ENCODE measurements around the gene ZNF512B. TPM values are rescaled to one million over a fixed set of nuclear protein-coding genes. Genes with fewer than 3 reads are reported as not detected.

Gene ZNF512B
- total RNA-seq, 1 experiment from 2014 or later = 47.9 TPM

GRCh38 chr20:63982937-63983336, 13.2 kb upstream of the ZNF512B start:
- DNase-seq = no peak
- Histone ChIP-seq H3K9me3 (no peaks in the 10 kb centered on the region), H3K36me3 (ENCODE audit: control insufficient read depth, insufficient read depth, low read length) (peaks cover 12% of the 10 kb centered on the region; the same call in 1 of the 2 replicates), H3K4me1 (peaks cover 25% of the 10 kb centered on the region), H3K27me3 (replicated peaks; ENCODE audit: control insufficient read depth, insufficient read depth, low read length) (no peaks in the 10 kb centered on the region), H3K4me3 (ENCODE audit: low read depth, low read length) (no peak overlapping the region)
- POLR2A ChIA-PET = interaction anchor here (0.6 to 0.8 kb wide), 3 partner anchors 12 to 381 kb away, joined by 4 read pairs; no protein-coding TSS in a partner anchor
- intact Hi-C loops (cut with micrococcal nuclease; ENCODE audit: unreplicated experiment) = no loop called here
- CTCF ChIA-PET = interaction anchor here (1.2 to 5.2 kb wide), 2 partner anchors 26 to 57 kb away, joined by 3 to 139 read pairs; no protein-coding TSS in a partner anchor
- H3K27me3 Mint-ChIP-seq (ENCODE audit: insufficient read depth, unreplicated experiment) = no peaks in the 10 kb centered on the region
- H3K4me1 Mint-ChIP-seq (ENCODE audit: low read depth, unreplicated experiment) = peaks cover 24% of the 10 kb centered on the region
- no peak overlapping the region for H3K27ac Mint-ChIP-seq (ENCODE audit: unreplicated experiment)
- peak overlapping the region; percentile 8 for H3K4me3 Mint-ChIP-seq (ENCODE audit: unreplicated experiment)
- TF ChIP-seq CTCF (IDR thresholded peaks at IDR 0.05; ENCODE audit: insufficient read depth in 1 of 2, low read depth in 1 of 2, low read length in 1 of 2, severe bottlenecking in 1 of 2, unreplicated experiment in 1 of 2) = no peak
- no TSS peak for BruUV-seq (replicated peaks)
- no peaks in the 10 kb centered on the region for H3K9me3 Mint-ChIP-seq (ENCODE audit: unreplicated experiment)
- H3K36me3 Mint-ChIP-seq (ENCODE audit: insufficient read depth, unreplicated experiment) = peaks cover 90% of the 10 kb centered on the region

DNA sequence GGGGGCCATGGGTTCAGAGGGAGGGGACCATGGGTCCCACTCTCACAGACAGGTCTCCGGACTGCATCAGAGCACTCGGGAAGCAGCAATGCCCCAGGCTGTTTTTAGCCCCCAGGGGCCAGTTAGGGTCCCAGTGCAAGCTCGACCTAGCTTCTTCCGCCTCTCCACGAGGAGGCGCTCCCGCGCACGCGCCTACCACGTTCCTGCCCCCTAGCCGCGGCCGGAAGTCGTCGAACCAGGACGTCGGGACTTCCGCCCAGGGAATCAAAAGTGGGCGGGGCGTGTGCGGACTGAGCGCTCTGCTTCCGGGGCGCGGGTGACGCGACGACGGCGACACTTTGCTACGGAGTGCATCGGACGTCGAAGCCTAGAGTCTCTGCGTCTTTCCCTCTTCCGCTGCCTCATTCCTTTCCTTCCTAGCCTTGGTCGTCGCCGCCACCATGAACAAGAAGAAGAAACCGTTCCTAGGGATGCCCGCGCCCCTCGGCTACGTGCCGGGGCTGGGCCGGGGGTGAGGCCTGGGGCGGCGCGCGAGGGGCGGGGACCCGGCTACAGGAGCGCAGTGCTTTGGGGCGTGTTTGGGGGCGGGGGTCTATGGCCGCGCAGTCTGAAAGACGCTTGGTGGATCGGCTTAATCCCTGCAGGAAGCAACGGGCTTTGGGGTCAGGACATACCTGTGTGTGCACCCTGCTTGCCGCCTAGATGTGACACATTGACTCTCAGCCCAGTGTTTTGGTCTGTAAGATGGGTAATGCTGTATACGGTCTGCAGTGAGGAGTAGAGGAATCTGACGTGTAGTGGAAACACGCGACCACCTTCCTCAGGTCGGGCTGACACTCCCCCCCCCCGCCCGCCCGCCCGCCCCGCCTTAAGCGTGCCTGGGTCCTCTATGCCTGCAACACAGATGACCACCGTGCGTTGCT, 11.3 kb upstream of the ZNF512B start, which contains the start of gene PRPF6:
Gene PRPF6, plus strand, starts transcription at position 327 of the 923 bp plus-strand sequence. Its CDS starts 114 bp downstream, at position 441.
- Mint-ChIP-seq H3K9me3 (ENCODE audit: unreplicated experiment) (no peaks in the 10 kb centered on the region), H3K27ac (ENCODE audit: unreplicated experiment) (peak within 1 kb of the TSS; percentile 65), H3K4me3 (ENCODE audit: unreplicated experiment) (peak within 1 kb of the TSS; percentile 90), H3K36me3 (ENCODE audit: insufficient read depth, unreplicated experiment) (peaks cover 71% of the 10 kb centered on the region), H3K27me3 (ENCODE audit: insufficient read depth, unreplicated experiment) (no peaks in the 10 kb centered on the region), H3K4me1 (ENCODE audit: low read depth, unreplicated experiment) (peaks cover 30% of the 10 kb centered on the region)
- Histone ChIP-seq H3K4me3 (ENCODE audit: low read depth, low read length) (peak within 1 kb of the TSS; percentile 58), H3K36me3 (ENCODE audit: control insufficient read depth, insufficient read depth, low read length) (peaks cover 11% of the 10 kb centered on the region; the same call in 1 of the 2 replicates), H3K27me3 (replicated peaks; ENCODE audit: control insufficient read depth, insufficient read depth, low read length) (no peaks in the 10 kb centered on the region), H3K9me3 (no peaks in the 10 kb centered on the region), H3K4me1 (peaks cover 31% of the 10 kb centered on the region)
- DNase-seq = peak; percentile 99 to 100
- BruUV-seq (replicated peaks) = no TSS peak
- ChIA-PET POLR2A (interaction anchor here (0.6 to 2.9 kb wide), 15 partner anchors 23 to 460 kb away, joined by 3 to 26 read pairs (median 4); partner anchors contain the start of genes OPRL1, PPDPF, TCEA2 and TPD52L2), CTCF (interaction anchor here (0.5 to 5.2 kb wide), 35 partner anchors 10 to 1184 kb away, joined by 3 to 139 read pairs (median 5); partner anchors contain the start of genes C20orf204, DNAJC5, LKAAEAR1 and OPRL1)
- intact Hi-C loops (cut with micrococcal nuclease; ENCODE audit: unreplicated experiment) = loop anchor here (1.0 to 2.0 kb wide), 4 partner anchors 43 to 139 kb away; partner anchors contain the start of gene TCEA2
- peak; percentile 99 to 100 for TF ChIP-seq CTCF (IDR thresholded peaks at IDR 0.05; ENCODE audit: insufficient read depth in 1 of 2, low read depth in 1 of 2, low read length in 1 of 2, severe bottlenecking in 1 of 2, unreplicated experiment in 1 of 2)

DNA sequence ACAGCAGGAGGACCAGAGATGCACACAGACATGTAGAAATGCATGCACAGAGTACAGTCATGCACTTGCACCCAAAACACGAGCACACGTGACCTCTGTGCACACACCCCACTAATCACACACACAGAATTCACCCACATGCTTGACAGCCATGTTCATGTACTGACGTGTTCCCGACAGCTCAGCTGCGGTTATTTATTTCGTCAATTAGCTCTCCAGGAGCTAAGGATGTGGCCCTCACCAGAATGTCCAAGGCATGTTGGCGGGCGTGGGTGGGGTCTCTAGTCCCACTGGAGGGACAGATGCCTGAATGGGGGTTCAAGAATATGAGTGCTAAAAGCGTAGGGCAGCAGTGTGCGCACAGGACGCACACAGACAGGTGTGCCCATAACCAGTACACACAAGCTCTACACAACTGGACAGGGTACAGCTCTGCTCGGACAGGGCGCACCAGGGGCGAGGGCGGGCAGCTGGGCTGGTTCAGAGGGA, 10.6 kb upstream of the ZNF512B start:
- BruUV-seq (replicated peaks) = no TSS peak
- POLR2A ChIA-PET = interaction anchor here (0.6 to 2.9 kb wide), 13 partner anchors 24 to 459 kb away, joined by 3 to 26 read pairs (median 4); partner anchors contain the start of genes OPRL1, PPDPF, TCEA2 and TPD52L2
- Histone ChIP-seq H3K4me1 (peaks cover 31% of the 10 kb centered on the region), H3K36me3 (ENCODE audit: control insufficient read depth, insufficient read depth, low read length) (peaks cover 11% of the 10 kb centered on the region; the same call in 1 of the 2 replicates), H3K9me3 (no peaks in the 10 kb centered on the region), H3K4me3 (ENCODE audit: low read depth, low read length) (peak overlapping the region; percentile 58), H3K27me3 (replicated peaks; ENCODE audit: control insufficient read depth, insufficient read depth, low read length) (no peaks in the 10 kb centered on the region)
- Mint-ChIP-seq H3K4me3 (ENCODE audit: unreplicated experiment) (peak overlapping the region; percentile 90), H3K4me1 (ENCODE audit: low read depth, unreplicated experiment) (peaks cover 30% of the 10 kb centered on the region), H3K27me3 (ENCODE audit: insufficient read depth, unreplicated experiment) (no peaks in the 10 kb centered on the region), H3K9me3 (ENCODE audit: unreplicated experiment) (no peaks in the 10 kb centered on the region), H3K27ac (ENCODE audit: unreplicated experiment) (peak overlapping the region; percentile 65), H3K36me3 (ENCODE audit: insufficient read depth, unreplicated experiment) (peaks cover 64% of the 10 kb centered on the region)
- TF ChIP-seq CTCF (IDR thresholded peaks at IDR 0.05; ENCODE audit: insufficient read depth in 1 of 2, low read depth in 1 of 2, low read length in 1 of 2, severe bottlenecking in 1 of 2, unreplicated experiment in 1 of 2) = no peak
- DNase-seq = no peak
- intact Hi-C loops (cut with micrococcal nuclease; ENCODE audit: unreplicated experiment) = loop anchor here (2.0 kb wide), 1 partner anchor 82 kb away; the partner anchor contains the start of gene TCEA2
- CTCF ChIA-PET = interaction anchor here (0.5 to 5.2 kb wide), 39 partner anchors 11 to 1183 kb away, joined by 3 to 139 read pairs (median 5); partner anchors contain the start of genes ARFRP1, C20orf204, DNAJC5 and LKAAEAR1

Measured in Caco-2 (cell line).